ENCODE results near the gene OR52L1. TPM values are rescaled to one million over a fixed set of nuclear protein-coding genes. Genes with fewer than 3 reads are reported as not detected.

OR52L1 gene
- polyA plus RNA-seq, 1 donor (not counting 4 experiments of a cell fraction or from before 2014, with no cell fraction given), result not detected

DNA sequence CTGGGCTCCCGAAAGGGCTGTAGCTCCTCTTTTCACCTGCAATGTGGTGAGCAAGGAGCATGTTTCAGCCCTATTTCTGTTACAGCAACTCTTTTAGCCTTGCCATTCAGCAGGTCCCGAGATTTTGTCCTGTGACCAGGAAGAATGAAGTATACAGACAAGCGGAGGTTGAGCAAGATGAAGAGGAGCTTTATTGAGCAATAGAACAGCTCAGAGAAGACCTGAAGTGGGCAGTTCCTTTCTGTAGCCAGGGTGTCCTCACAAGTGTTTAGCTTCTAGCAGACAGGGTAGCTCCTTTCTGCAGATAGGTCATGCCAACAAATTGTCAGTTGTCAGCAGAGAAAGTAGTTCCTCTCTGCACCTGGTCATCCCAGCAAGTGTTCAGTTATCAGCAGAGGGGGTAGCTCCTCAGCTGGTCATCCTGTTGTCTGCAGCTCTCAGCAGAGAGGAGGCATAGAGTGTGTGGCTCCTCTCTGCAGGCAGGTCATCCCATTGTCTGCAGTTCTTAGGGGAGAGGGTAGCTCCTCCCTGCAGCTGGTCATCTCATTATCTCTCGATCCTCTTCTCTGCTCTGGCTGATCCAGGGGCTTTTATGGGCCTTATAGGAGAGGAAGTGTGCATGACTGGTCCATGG lies 25.4 kb upstream of the OR52L1 start:
- Histone ChIP-seq H3K9me3 (ENCODE audit: control insufficient read depth, low read depth, low read length) (no peaks in the 10 kb centered on the region), H3K4me2 (ENCODE audit: control insufficient read depth, extremely low read depth, insufficient read depth, low read depth, low read length) (no peak overlapping the region), H3K36me3 (ENCODE audit: control insufficient read depth in 2 of 2, extremely low read depth in 1 of 2, insufficient read depth in 2 of 2, low read length in 2 of 2) (no peaks in the 10 kb centered on the region), H3K9ac (ENCODE audit: control insufficient read depth, extremely low read depth, insufficient read depth, low read length) (no peak overlapping the region), H3K4me1 (ENCODE audit: control insufficient read depth, extremely low read depth, insufficient read depth, low read length) (no peaks in the 10 kb centered on the region), H3K27me3 (ENCODE audit: control insufficient read depth, extremely low read depth, insufficient read depth, low read length) (no peaks in the 10 kb centered on the region), H3K4me3 (ENCODE audit: control insufficient read depth in 2 of 3, extremely low read depth in 1 of 3, insufficient read depth in 2 of 3, low read depth in 1 of 3, low read length in 3 of 3) (no peak overlapping the region), H4K20me1 (ENCODE audit: control insufficient read depth, extremely low read depth, insufficient read depth, low read length) (no peaks in the 10 kb centered on the region), H3K79me2 (ENCODE audit: control insufficient read depth, insufficient read depth, low read length) (no peaks in the 10 kb centered on the region), H2AFZ (ENCODE audit: control insufficient read depth, low read length) (no peak overlapping the region), H3K27ac (ENCODE audit: control insufficient read depth, insufficient read depth, low read length) (no peak overlapping the region), H3K9me1 (ENCODE audit: control insufficient read depth, extremely low read depth, insufficient read depth, low read length) (no peaks in the 10 kb centered on the region)
- TF ChIP-seq, protein P1, sequence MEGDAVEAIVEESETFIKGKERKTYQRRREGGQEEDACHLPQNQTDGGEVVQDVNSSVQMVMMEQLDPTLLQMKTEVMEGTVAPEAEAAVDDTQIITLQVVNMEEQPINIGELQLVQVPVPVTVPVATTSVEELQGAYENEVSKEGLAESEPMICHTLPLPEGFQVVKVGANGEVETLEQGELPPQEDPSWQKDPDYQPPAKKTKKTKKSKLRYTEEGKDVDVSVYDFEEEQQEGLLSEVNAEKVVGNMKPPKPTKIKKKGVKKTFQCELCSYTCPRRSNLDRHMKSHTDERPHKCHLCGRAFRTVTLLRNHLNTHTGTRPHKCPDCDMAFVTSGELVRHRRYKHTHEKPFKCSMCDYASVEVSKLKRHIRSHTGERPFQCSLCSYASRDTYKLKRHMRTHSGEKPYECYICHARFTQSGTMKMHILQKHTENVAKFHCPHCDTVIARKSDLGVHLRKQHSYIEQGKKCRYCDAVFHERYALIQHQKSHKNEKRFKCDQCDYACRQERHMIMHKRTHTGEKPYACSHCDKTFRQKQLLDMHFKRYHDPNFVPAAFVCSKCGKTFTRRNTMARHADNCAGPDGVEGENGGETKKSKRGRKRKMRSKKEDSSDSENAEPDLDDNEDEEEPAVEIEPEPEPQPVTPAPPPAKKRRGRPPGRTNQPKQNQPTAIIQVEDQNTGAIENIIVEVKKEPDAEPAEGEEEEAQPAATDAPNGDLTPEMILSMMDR (optimal IDR thresholded peaks at IDR 0.05 in 1 of 3, IDR thresholded peaks at IDR 0.05 in 1 of 3, conservative IDR thresholded peaks at IDR 0.05 in 1 of 3; ENCODE audit: extremely low read depth in 1 of 3, insufficient read depth in 2 of 3, low read length in 3 of 3), result no peak
- no peak for TF ChIP-seq EZH2 (IDR thresholded peaks at IDR 0.05; ENCODE audit: low read length)
- dilution Hi-C loops (cut with MboI; ENCODE audit: extremely low pct_ligation_motif_present, low sequenced_read_pairs), result no loop called here
- no peak for DNase-seq (ENCODE audit: low read depth, low spot score)
- FAIRE-seq, result no peak

DNA sequence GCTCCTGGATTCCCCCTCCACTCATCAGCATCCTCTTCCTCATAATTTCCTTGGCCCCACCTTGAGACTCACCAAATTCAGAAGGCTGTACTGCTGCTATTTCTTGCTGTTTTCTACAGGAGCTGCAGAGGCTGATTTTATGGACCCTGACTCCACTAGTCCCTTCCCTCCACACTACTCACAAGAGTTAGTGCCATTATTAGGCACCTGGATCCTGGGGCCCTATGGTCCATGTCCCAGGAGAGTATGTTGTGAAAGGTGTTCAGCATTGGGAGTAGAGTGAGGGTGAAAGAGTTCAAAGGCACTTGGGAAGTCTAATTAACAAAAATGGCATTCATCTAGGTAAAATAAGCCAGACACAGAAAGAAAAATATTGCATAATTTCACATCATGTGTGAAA lies 20.1 kb upstream of the OR52L1 start, which contains the start of gene OR56A4:
Gene OR56A4 (minus strand): TSS at position 101 of the 400 bp plus-strand sequence. CDS start 3,954 bp downstream, outside the sequence.
- FAIRE-seq, result no peak

More for the DNA sequence above, 20.1 kb upstream of the OR52L1 start, which contains the start of gene OR56A4:
- Histone ChIP-seq H3K27me3 (ENCODE audit: control insufficient read depth, extremely low read depth, insufficient read depth, low read length) (no peaks in the 10 kb centered on the region), H4K20me1 (ENCODE audit: control insufficient read depth, extremely low read depth, insufficient read depth, low read length) (no peaks in the 10 kb centered on the region), H3K36me3 (ENCODE audit: control insufficient read depth in 2 of 2, extremely low read depth in 1 of 2, insufficient read depth in 2 of 2, low read length in 2 of 2) (no peaks in the 10 kb centered on the region), H3K4me1 (ENCODE audit: control insufficient read depth, extremely low read depth, insufficient read depth, low read length) (no peaks in the 10 kb centered on the region), H3K4me3 (ENCODE audit: control insufficient read depth in 2 of 3, extremely low read depth in 1 of 3, insufficient read depth in 2 of 3, low read depth in 1 of 3, low read length in 3 of 3) (no peak within 1 kb of the TSS), H3K4me2 (ENCODE audit: control insufficient read depth, extremely low read depth, insufficient read depth, low read depth, low read length) (no peak within 1 kb of the TSS), H3K27ac (ENCODE audit: control insufficient read depth, insufficient read depth, low read length) (no peak within 1 kb of the TSS), H2AFZ (ENCODE audit: control insufficient read depth, low read length) (no peak within 1 kb of the TSS), H3K9ac (ENCODE audit: control insufficient read depth, extremely low read depth, insufficient read depth, low read length) (no peak within 1 kb of the TSS), H3K9me1 (ENCODE audit: control insufficient read depth, extremely low read depth, insufficient read depth, low read length) (no peaks in the 10 kb centered on the region), H3K79me2 (ENCODE audit: control insufficient read depth, insufficient read depth, low read length) (no peaks in the 10 kb centered on the region), H3K9me3 (ENCODE audit: control insufficient read depth, low read depth, low read length) (no peaks in the 10 kb centered on the region)
- dilution Hi-C loops (cut with MboI; ENCODE audit: extremely low pct_ligation_motif_present, low sequenced_read_pairs), result no loop called here
- TF ChIP-seq, protein P1 (optimal IDR thresholded peaks at IDR 0.05 in 1 of 3, IDR thresholded peaks at IDR 0.05 in 1 of 3, conservative IDR thresholded peaks at IDR 0.05 in 1 of 3; ENCODE audit: extremely low read depth in 1 of 3, insufficient read depth in 2 of 3, low read length in 3 of 3), result no peak
- TF ChIP-seq EZH2 (IDR thresholded peaks at IDR 0.05; ENCODE audit: low read length), result no peak
- no peak for DNase-seq (ENCODE audit: low read depth, low spot score)
